K562 (cell line): ENCODE measurements around the gene DTX2. TPM values are rescaled to one million over a fixed set of nuclear protein-coding genes. Genes with fewer than 3 reads are reported as not detected.
A peak's percentile ranks its signal among the peaks of the same experiment; 100 is the strongest.
"Not testable (repeated sequence)": the region's sequence is repeated elsewhere in the genome, so short reads cannot be mapped to it uniquely, and the experiment has no call there.

Experiments
- ATAC-seq: fragments of 200-7000 bp; cut with Tn5 transposase; 3 replicates; pipeline ENCODE4 v1.9.1; 2020; ENCODE audit warnings: moderate library complexity
- BruUV-seq: library from RNA; stranded (reverse); fragments of 400-500 nt; replicated peaks from 2 replicates; lab custom pipeline; 2021; lab: Mats Ljungman, UMichigan
- CTCF ChIA-PET: fragments of 300-600 bp; formaldehyde crosslinking; extraction: SDS; loops from one replicate; lab custom pipeline; 2021; ENCODE audit warnings: low intra/inter-chr PET ratio; lab: Yijun Ruan, JAX
- POLR2A ChIA-PET: fragments of 300-600, 350-650 bp; sonication (Branson Sonifier 250); formaldehyde crosslinking; extraction: SDS; loops from one replicate; lab custom pipeline; 2021; ENCODE audit warnings: antibody characterized with exemption, inconsistent platforms; lab: Yijun Ruan, JAX
- DNase-seq, 4 experiments: peaks; one replicate each; pipeline versions ENCODE4 v3.0.0 to v3.0.0-alpha.2; 2011 to 2018; ENCODE audit warnings: low spot score in 3 of 4, mixed read lengths in 3 of 4; ENCODE audit errors: extremely low read depth in 1 of 4
- FAIRE-seq: peaks from 2 replicates; lab custom pipeline; 2011; peaks lifted over from hg19 to GRCh38; lab: Jason Lieb, UNC
- H2AFZ ChIP-seq: 2 replicates; pipeline ENCODE4 v1.6.0; 2011; ENCODE audit warnings: low read depth, low read length, control low read depth, inconsistent platforms
- H3K27ac ChIP-seq: fragments of 200-600 bp; 3 replicates; pipeline ENCODE4 v1.8.0; 2011; ENCODE audit warnings: low read depth, mild to moderate bottlenecking, control low read depth, inconsistent platforms, low read length, moderate library complexity, mixed read lengths; ENCODE audit errors: extremely low read depth
- H3K27me3 ChIP-seq, 2 experiments: fragments of 300-600 bp in 1 of 2; 2 replicates in 1 of 2; 3 replicates in 1 of 2; pipeline versions ENCODE4 v1.6.0 to v1.8.0; 2011; ENCODE audit warnings: inconsistent platforms in 2 of 2, low read length in 2 of 2, mild to moderate bottlenecking in 1 of 2, mixed read lengths in 1 of 2, moderate library complexity in 1 of 2; ENCODE audit not compliant: control insufficient read depth in 2 of 2, insufficient read depth in 2 of 2
- H3K36me3 ChIP-seq: fragments of 300-600 bp; 3 replicates; pipeline ENCODE4 v1.8.0; 2011; ENCODE audit warnings: mild to moderate bottlenecking, low read length, inconsistent platforms; ENCODE audit not compliant: control insufficient read depth, insufficient read depth
- H3K4me1 ChIP-seq, 2 experiments: fragments of 200-600 bp in 1 of 2; replicated peaks in 1 of 2; 2 replicates in 1 of 2; 3 replicates in 1 of 2; pipeline versions ENCODE4 v1.5.1 to v1.8.0; 2011; ENCODE audit warnings: inconsistent platforms in 2 of 2, low read length in 2 of 2, mild to moderate bottlenecking in 1 of 2, mixed read lengths in 1 of 2, moderate library complexity in 1 of 2; ENCODE audit not compliant: control insufficient read depth in 2 of 2, insufficient read depth in 2 of 2
- H3K4me2 ChIP-seq: 2 replicates; pipeline ENCODE4 v1.6.1; 2011; ENCODE audit warnings: low read length, control low read depth, inconsistent platforms, mixed read lengths; ENCODE audit not compliant: insufficient read depth
- H3K4me3 ChIP-seq: fragments of 200-600 bp; sonication (generic), shearing (Covaris generic); 2 replicates; pipeline ENCODE4 v1.5.1; 2016; ENCODE audit warnings: control low read depth, inconsistent platforms
- H3K79me2 ChIP-seq: fragments of 200-600 bp; 3 replicates; pipeline ENCODE4 v1.8.0; 2011; ENCODE audit warnings: low read length, inconsistent platforms; ENCODE audit not compliant: control insufficient read depth, insufficient read depth
- H3K9ac ChIP-seq, 2 experiments: 2 replicates each; pipeline versions ENCODE4 v1.6.0 to v1.6.1; 2011; ENCODE audit warnings: low read depth in 2 of 2, low read length in 2 of 2, control low read depth in 1 of 2, inconsistent platforms in 1 of 2, mild to moderate bottlenecking in 1 of 2, mixed read lengths in 1 of 2; ENCODE audit not compliant: insufficient read depth in 1 of 2
- H3K9me1 ChIP-seq: one replicate; pipeline ENCODE4 v1.6.0; 2011; ENCODE audit warnings: inconsistent platforms, mild to moderate bottlenecking, low read length, moderate library complexity; ENCODE audit not compliant: control insufficient read depth, insufficient read depth
- H3K9me3 ChIP-seq: replicated peaks from 2 replicates; pipeline ENCODE4 v1.5.1; 2011; ENCODE audit warnings: low read depth, low read length, inconsistent platforms; ENCODE audit not compliant: control insufficient read depth, insufficient read depth
- H4K20me1 ChIP-seq: replicated peaks from 2 replicates; pipeline ENCODE4 v1.6.1; 2011; ENCODE audit warnings: low read length, inconsistent platforms, mixed read lengths; ENCODE audit not compliant: control insufficient read depth, insufficient read depth
- WGBS: fragments of 100-300 bp; shearing (Covaris generic); methylation state at CpG from one replicate; pipeline ENCODE4 v1.1.6; 2016; ENCODE audit warnings: low coverage, mixed read lengths; ENCODE audit not compliant: insufficient coverage; ENCODE audit errors: missing lambda C conversion rate; 5-methylcytosine and 5-hydroxymethylcytosine counted together
- in situ Hi-C: fragments of 300-500 bp; cut with MboI; formaldehyde crosslinking; loops from 4 replicates; pipeline ENCODE4 v1.15.0; 2018; ENCODE audit warnings: inconsistent platforms, mixed read lengths
- intact Hi-C: fragments of 100-400 bp; cut with micrococcal nuclease; formaldehyde crosslinking; loops from 2 replicates; pipeline ENCODE4 v1.14.2; 2022
- polyA plus RNA-seq, 8 experiments: library from polyadenylated mRNA; depleted of rRNA in 4 of 8; stranded (reverse) in 5 of 8; unstranded in 3 of 8; fragments of >200 nt; fragmentation: Nextera tagmentation in 2 of 8; fragmentation: Illumina TruSeq in 1 of 8; extraction: Ambion mirVana in 2 of 8; extraction: Trizol in 1 of 8; gene quantifications; 2 replicates each; pipeline versions ENCODE4 v1.2.1 to v1.2.3, GENCODE V29; 2011 to 2014; ENCODE audit warnings: inconsistent platforms in 1 of 8, missing spikeins in 1 of 8
- total RNA-seq, 7 experiments: library from RNA; depleted of rRNA in 6 of 7; stranded (reverse); fragments of >200 nt in 6 of 7; fragmentation: Illumina TruSeq in 2 of 7; extraction: Trizol in 2 of 7; gene quantifications; 2 replicates each; pipeline versions ENCODE4 v1.2.1 to v1.2.3, GENCODE V29; 2011 to 2021; ENCODE audit warnings: low replicate concordance in 1 of 7

The DTX2 gene
- total and polyA plus RNA-seq, 9 of the 15 experiments (the other 6 are each of a cell fraction or from before 2014, with no cell fraction given), result 0.20 to 31.5 (median 9.8) TPM

DNA sequence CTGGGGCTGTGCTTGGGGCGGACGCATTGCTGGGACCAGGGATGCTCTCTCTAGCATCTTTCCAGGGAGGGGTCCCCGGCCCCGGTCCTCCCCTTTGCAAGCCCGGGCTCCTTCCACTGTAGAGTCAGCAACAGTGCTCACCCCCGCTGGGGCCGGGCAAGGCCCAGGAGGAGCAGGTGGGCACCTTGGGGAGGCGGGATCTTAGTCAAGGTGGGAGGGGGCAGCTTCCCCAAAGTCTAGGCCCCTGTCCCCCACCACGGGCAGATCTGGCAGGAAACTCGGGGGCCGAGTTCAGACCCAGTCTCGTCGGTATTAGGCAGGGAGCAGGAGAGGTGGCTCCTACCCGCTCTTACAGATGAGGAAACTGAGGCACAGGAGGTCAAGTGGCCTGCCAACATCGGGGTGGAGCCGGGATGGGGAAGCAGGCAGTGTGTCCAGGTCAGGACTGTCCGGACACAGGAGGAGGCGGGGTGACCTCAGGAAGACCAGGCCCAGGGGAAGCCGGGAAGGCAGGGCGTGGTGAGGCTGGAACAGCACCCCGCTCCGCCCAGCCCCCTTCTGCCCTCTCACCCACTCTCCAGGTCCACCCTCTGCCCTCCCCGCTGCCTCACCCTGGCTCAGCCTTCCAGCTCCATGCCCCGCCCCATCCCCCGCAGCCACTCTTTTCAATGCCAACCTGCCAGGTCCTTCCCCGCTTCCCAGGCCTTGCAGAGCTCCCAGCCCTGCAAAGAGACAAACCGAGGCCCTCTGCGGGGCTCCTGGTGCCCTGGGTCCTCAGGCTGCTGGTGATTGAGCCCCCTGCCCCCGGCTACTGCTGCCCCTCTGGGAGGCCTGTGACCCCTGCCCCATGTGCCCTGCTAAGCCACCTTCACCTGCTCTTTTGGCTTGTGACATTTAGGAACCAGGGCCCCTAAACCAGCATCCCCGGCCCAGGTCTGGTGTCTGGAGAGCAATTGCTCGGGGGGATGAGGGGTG is 50.7 kb downstream of the DTX2 start:
- DNase-seq, H3K27me3 ChIP-seq, H3K27ac ChIP-seq, H3K4me3 ChIP-seq, H3K79me2 ChIP-seq, in situ Hi-C loops, H2AFZ ChIP-seq, ATAC-seq, intact Hi-C loops, H3K36me3 ChIP-seq, H3K9me3 ChIP-seq, H3K4me2 ChIP-seq, BruUV-seq, H4K20me1 ChIP-seq, FAIRE-seq, H3K9me1 ChIP-seq, CTCF ChIA-PET: not testable (repeated sequence)
- Histone ChIP-seq H3K9ac (0 out of 4 replicates have a peak overlapping the region, but pooled peaks of 1 of the 2 experiments have one; percentile 76), H3K4me1 (peaks cover 0 to 39% of the 10 kb centered on the region in 2 experiments; a peak in 2 of 5 replicates)
- POLR2A ChIA-PET, result interaction anchor here (0.5 kb wide), 1 partner anchor 195 kb away, joined by 3 read pairs; no protein-coding TSS in a partner anchor
- 50% methylated on average over 1 of the region's 31 CpGs for WGBS
